ENCODE results near the gene ACSF3. TPM values are rescaled to one million over a fixed set of nuclear protein-coding genes. Genes with fewer than 3 reads are reported as not detected.

ACSF3 gene
- total and polyA plus RNA-seq, 2 donors (not counting 1 experiment from before 2014, with no cell fraction given): 9.2 to 23.1 TPM

GRCh38 chr16:89176717-89177116 is 83.1 kb downstream of the ACSF3 start:
- TF ChIP-seq CTCF (conservative IDR thresholded peaks at IDR 0.05 in 1 of 2, IDR thresholded peaks at IDR 0.05 in 1 of 2; ENCODE audit: low read depth in 1 of 2, low read length in 2 of 2): no peak
- no peak overlapping the region for H3K4me3 ChIP-seq (replicated peaks in 1 of 4; ENCODE audit: control extremely low read depth in 1 of 4, insufficient read depth in 1 of 4, low read depth in 3 of 4, low read length in 4 of 4)
- no peaks in the 10 kb centered on the region for H3K36me3 ChIP-seq (ENCODE audit: control insufficient read depth, insufficient read depth, low read length)
- no peak for DNase-seq (ENCODE audit: low read depth in 2 of 2)
- no peaks in the 10 kb centered on the region for H3K9me3 ChIP-seq (ENCODE audit: control insufficient read depth, insufficient read depth, low read depth, low read length)
- no peak overlapping the region for H3K4me2 ChIP-seq (ENCODE audit: extremely low read depth, insufficient read depth, low read length)
- H4K20me1 ChIP-seq (ENCODE audit: control insufficient read depth, extremely low read depth, insufficient read depth, low read length): no peaks in the 10 kb centered on the region
- H3K9ac ChIP-seq (ENCODE audit: insufficient read depth, low read length): no peak overlapping the region
- no peaks in the 10 kb centered on the region for H3K4me1 ChIP-seq (ENCODE audit: control insufficient read depth, extremely low read depth, insufficient read depth, low read length)
- H3K79me2 ChIP-seq (ENCODE audit: control insufficient read depth, insufficient read depth, low read length): no peaks in the 10 kb centered on the region
- H3K27me3 ChIP-seq (ENCODE audit: control insufficient read depth, insufficient read depth, low read length): no peaks in the 10 kb centered on the region
- H3K27ac ChIP-seq (ENCODE audit: insufficient read depth, low read length): no peak overlapping the region
- H2AFZ ChIP-seq (ENCODE audit: low read length): no peak overlapping the region

GRCh38 chr16:89177501-89177900 is 83.8 kb downstream of the ACSF3 start:
- TF ChIP-seq CTCF (conservative IDR thresholded peaks at IDR 0.05 in 1 of 2, IDR thresholded peaks at IDR 0.05 in 1 of 2; ENCODE audit: low read depth in 1 of 2, low read length in 2 of 2) (no peak), EZH2 (IDR thresholded peaks at IDR 0.05; ENCODE audit: low read length, missing control alignments) (no peak)
- Histone ChIP-seq H3K9ac (ENCODE audit: insufficient read depth, low read length) (no peak overlapping the region), H3K9me3 (ENCODE audit: control insufficient read depth, insufficient read depth, low read depth, low read length) (no peaks in the 10 kb centered on the region), H4K20me1 (ENCODE audit: control insufficient read depth, extremely low read depth, insufficient read depth, low read length) (no peaks in the 10 kb centered on the region), H2AFZ (ENCODE audit: low read length) (no peak overlapping the region), H3K27me3 (ENCODE audit: control insufficient read depth, insufficient read depth, low read length) (no peaks in the 10 kb centered on the region), H3K79me2 (ENCODE audit: control insufficient read depth, insufficient read depth, low read length) (no peaks in the 10 kb centered on the region), H3K4me3 (replicated peaks in 1 of 4; ENCODE audit: control extremely low read depth in 1 of 4, insufficient read depth in 1 of 4, low read depth in 3 of 4, low read length in 4 of 4) (no peak overlapping the region), H3K27ac (ENCODE audit: insufficient read depth, low read length) (no peak overlapping the region), H3K4me2 (ENCODE audit: extremely low read depth, insufficient read depth, low read length) (no peak overlapping the region), H3K36me3 (ENCODE audit: control insufficient read depth, insufficient read depth, low read length) (no peaks in the 10 kb centered on the region), H3K4me1 (ENCODE audit: control insufficient read depth, extremely low read depth, insufficient read depth, low read length) (no peaks in the 10 kb centered on the region)
- DNase-seq (ENCODE audit: low read depth in 2 of 2): no peak

GRCh38 chr16:89178453-89179147 is 84.9 kb downstream of the ACSF3 start:
- Histone ChIP-seq H3K27me3 (ENCODE audit: control insufficient read depth, insufficient read depth, low read length) (peaks cover 5% of the 10 kb centered on the region), H3K36me3 (ENCODE audit: control insufficient read depth, insufficient read depth, low read length) (no peaks in the 10 kb centered on the region), H3K4me2 (ENCODE audit: extremely low read depth, insufficient read depth, low read length) (no peak overlapping the region), H3K27ac (ENCODE audit: insufficient read depth, low read length) (no peak overlapping the region), H4K20me1 (ENCODE audit: control insufficient read depth, extremely low read depth, insufficient read depth, low read length) (no peaks in the 10 kb centered on the region), H3K9me3 (ENCODE audit: control insufficient read depth, insufficient read depth, low read depth, low read length) (no peaks in the 10 kb centered on the region), H2AFZ (ENCODE audit: low read length) (no peak overlapping the region), H3K79me2 (ENCODE audit: control insufficient read depth, insufficient read depth, low read length) (no peaks in the 10 kb centered on the region), H3K9ac (ENCODE audit: insufficient read depth, low read length) (no peak overlapping the region), H3K4me3 (replicated peaks in 1 of 4; ENCODE audit: control extremely low read depth in 1 of 4, insufficient read depth in 1 of 4, low read depth in 3 of 4, low read length in 4 of 4) (no peak overlapping the region), H3K4me1 (ENCODE audit: control insufficient read depth, extremely low read depth, insufficient read depth, low read length) (no peaks in the 10 kb centered on the region)
- no peak for DNase-seq (ENCODE audit: low read depth in 2 of 2)
- no peak for TF ChIP-seq EZH2 (IDR thresholded peaks at IDR 0.05; ENCODE audit: low read length, missing control alignments)
- no peak for TF ChIP-seq CTCF (conservative IDR thresholded peaks at IDR 0.05 in 1 of 2, IDR thresholded peaks at IDR 0.05 in 1 of 2; ENCODE audit: low read depth in 1 of 2, low read length in 2 of 2)

Data from fibroblast of lung (primary cell).